ENCODE measurements around the gene ARHGEF11.

Gene ARHGEF11

GRCh38 chr1:156959925-156960324 is 85.6 kb downstream of the ARHGEF11 start:
- no peak overlapping the region for H3K4me3 ChIP-seq (replicated peaks; ENCODE audit: low read depth, low read length)
- no peak for DNase-seq (ENCODE audit: extremely low read depth, insufficient read length)
- TF ChIP-seq CTCF (IDR thresholded peaks at IDR 0.05; ENCODE audit: insufficient read depth, low read length, poor library complexity, severe bottlenecking), result no peak
- no peaks in the 10 kb centered on the region for H3K27me3 ChIP-seq (replicated peaks; ENCODE audit: control insufficient read depth, insufficient read depth, low read length)
- peaks cover 21% of the 10 kb centered on the region for H3K36me3 ChIP-seq (ENCODE audit: control insufficient read depth, insufficient read depth, low read length)

GRCh38 chr1:156959414-156959813 is 86.1 kb downstream of the ARHGEF11 start:
- no peak for TF ChIP-seq CTCF (IDR thresholded peaks at IDR 0.05; ENCODE audit: insufficient read depth, low read length, poor library complexity, severe bottlenecking)
- DNase-seq (ENCODE audit: extremely low read depth, insufficient read length), result no peak

GRCh38 chr1:156958247-156958714 is 87.3 kb downstream of the ARHGEF11 start:
- peaks cover 21% of the 10 kb centered on the region for H3K36me3 ChIP-seq (ENCODE audit: control insufficient read depth, insufficient read depth, low read length)
- no peak overlapping the region for H3K4me3 ChIP-seq (replicated peaks; ENCODE audit: low read depth, low read length)
- TF ChIP-seq CTCF (IDR thresholded peaks at IDR 0.05; ENCODE audit: insufficient read depth, low read length, poor library complexity, severe bottlenecking), result no peak
- no peak for DNase-seq (ENCODE audit: extremely low read depth, insufficient read length)
- H3K27me3 ChIP-seq (replicated peaks; ENCODE audit: control insufficient read depth, insufficient read depth, low read length), result no peaks in the 10 kb centered on the region

More at GRCh38 chr1:156959414-156959813, 86.1 kb downstream of the ARHGEF11 start:
- Histone ChIP-seq H3K4me3 (replicated peaks; ENCODE audit: low read depth, low read length) (no peak overlapping the region), H3K27me3 (replicated peaks; ENCODE audit: control insufficient read depth, insufficient read depth, low read length) (no peaks in the 10 kb centered on the region), H3K36me3 (ENCODE audit: control insufficient read depth, insufficient read depth, low read length) (peaks cover 21% of the 10 kb centered on the region)

GRCh38 chr1:156957634-156958033 is 87.9 kb downstream of the ARHGEF11 start:
- Histone ChIP-seq H3K4me3 (replicated peaks; ENCODE audit: low read depth, low read length) (no peak overlapping the region), H3K27me3 (replicated peaks; ENCODE audit: control insufficient read depth, insufficient read depth, low read length) (no peaks in the 10 kb centered on the region), H3K36me3 (ENCODE audit: control insufficient read depth, insufficient read depth, low read length) (peaks cover 21% of the 10 kb centered on the region)
- no peak for DNase-seq (ENCODE audit: extremely low read depth, insufficient read length)
- no peak for TF ChIP-seq CTCF (IDR thresholded peaks at IDR 0.05; ENCODE audit: insufficient read depth, low read length, poor library complexity, severe bottlenecking)

- no peak overlapping the region for H3K4me3 ChIP-seq (replicated peaks; ENCODE audit: low read depth, low read length)
- no peak for TF ChIP-seq CTCF (IDR thresholded peaks at IDR 0.05; ENCODE audit: insufficient read depth, low read length, poor library complexity, severe bottlenecking)
- no peaks in the 10 kb centered on the region for H3K27me3 ChIP-seq (replicated peaks; ENCODE audit: control insufficient read depth, insufficient read depth, low read length)
- H3K36me3 ChIP-seq (ENCODE audit: control insufficient read depth, insufficient read depth, low read length), result peaks cover 22% of the 10 kb centered on the region
- DNase-seq (ENCODE audit: extremely low read depth, insufficient read length), result no peak
Observed at GRCh38 chr1:156956333-156956732, 89.2 kb downstream of the ARHGEF11 start.

- peaks cover 20% of the 10 kb centered on the region for H3K36me3 ChIP-seq (ENCODE audit: control insufficient read depth, insufficient read depth, low read length)
- H3K4me3 ChIP-seq (replicated peaks; ENCODE audit: low read depth, low read length), result no peak overlapping the region
- no peak for DNase-seq (ENCODE audit: extremely low read depth, insufficient read length)
- TF ChIP-seq CTCF (IDR thresholded peaks at IDR 0.05; ENCODE audit: insufficient read depth, low read length, poor library complexity, severe bottlenecking), result no peak
- H3K27me3 ChIP-seq (replicated peaks; ENCODE audit: control insufficient read depth, insufficient read depth, low read length), result no peaks in the 10 kb centered on the region
Observed at GRCh38 chr1:156953571-156953970, 92.0 kb downstream of the ARHGEF11 start.

Measured in GM06990 (cell line).